OCI-LY1 (cell line): Measurements from ENCODE around the gene PGA3.
"Not testable (repeated sequence)": the region's sequence is repeated elsewhere in the genome, so short reads cannot be mapped to it uniquely, and the experiment has no call there.

Experiments used
- H2AFZ ChIP-seq: fragments of 200-600 bp; sonication (generic), shearing (Covaris generic); 2 replicates; pipeline ENCODE4 v1.6.0; 2014; ENCODE audit warnings: antibody characterized with exemption, mild to moderate bottlenecking, low read length
- H3F3A ChIP-seq: fragments of 200-600 bp; sonication (generic), shearing (Covaris generic); 2 replicates; pipeline ENCODE4 v1.6.0; 2014; ENCODE audit warnings: mild to moderate bottlenecking, antibody characterized with exemption, low read length, moderate library complexity; ENCODE audit not compliant: insufficient read depth
- H3K27ac ChIP-seq: fragments of 200-600 bp; sonication (generic); 2 replicates; pipeline ENCODE4 v1.5.1; 2014; ENCODE audit warnings: low read length, mixed run types, mild to moderate bottlenecking, low read depth; ENCODE audit not compliant: poor library complexity, severe bottlenecking
- H3K27me3 ChIP-seq: fragments of 200-600 bp; sonication (generic); 2 replicates; pipeline ENCODE4 v1.6.0; 2014; ENCODE audit warnings: antibody characterized with exemption, mild to moderate bottlenecking, low read length, moderate library complexity; ENCODE audit not compliant: insufficient read depth
- H3K36me3 ChIP-seq: fragments of 200-600 bp; sonication (generic); 2 replicates; pipeline ENCODE4 v1.6.1; 2014; ENCODE audit warnings: mild to moderate bottlenecking, antibody characterized with exemption, low read length, moderate library complexity, mixed read lengths; ENCODE audit not compliant: insufficient read depth
- H3K4me1 ChIP-seq: fragments of 200-600 bp; sonication (generic); 2 replicates; pipeline ENCODE4 v1.5.1; 2014; ENCODE audit warnings: mild to moderate bottlenecking, low read length, moderate library complexity; ENCODE audit not compliant: insufficient read depth, severe bottlenecking
- H3K4me2 ChIP-seq: fragments of 200-600 bp; sonication (generic), shearing (Covaris generic); 2 replicates; pipeline ENCODE4 v1.6.1; 2014; ENCODE audit warnings: low read length
- H3K4me3 ChIP-seq: fragments of 200-600 bp; sonication (generic); 2 replicates; pipeline ENCODE4 v1.5.1; 2014; ENCODE audit warnings: low read length, low read depth, mild to moderate bottlenecking, mixed read lengths; ENCODE audit not compliant: poor library complexity, severe bottlenecking
- H3K79me2 ChIP-seq: fragments of 200-600 bp; shearing (Covaris generic); 2 replicates; pipeline ENCODE4 v1.6.1; 2016; ENCODE audit warnings: mixed run types, low read length, mixed read lengths; ENCODE audit not compliant: insufficient read depth
- H3K9ac ChIP-seq: fragments of 200-600 bp; sonication (generic), shearing (Covaris generic); 2 replicates; pipeline ENCODE4 v1.6.1; 2014; ENCODE audit warnings: mild to moderate bottlenecking, low read length, mixed read lengths
- H3K9me2 ChIP-seq: fragments of 200-600 bp; sonication (generic), shearing (Covaris generic); 2 replicates; pipeline ENCODE4 v1.6.1; 2014; ENCODE audit warnings: low read depth, mild to moderate bottlenecking, low read length, mixed read lengths
- H3K9me3 ChIP-seq: fragments of 200-600 bp; shearing (Covaris generic); 2 replicates; pipeline ENCODE4 v1.6.1; 2014; ENCODE audit warnings: low read length, mixed read lengths
- H4K20me1 ChIP-seq: fragments of 200-600 bp; sonication (generic), shearing (Covaris generic); 2 replicates; pipeline ENCODE4 v1.6.0; 2016; ENCODE audit warnings: mild to moderate bottlenecking, low read length; ENCODE audit not compliant: insufficient read depth
- CTCF ChIP-seq: fragments of 200-600 bp; sonication (generic), shearing (Covaris generic); IDR thresholded peaks from 2 replicates; pipeline ENCODE4 v1.5.1; 2017; ENCODE audit warnings: mild to moderate bottlenecking, antibody characterized with exemption, low read length, moderate library complexity, mixed read lengths
- EZH2 ChIP-seq: fragments of 200-600 bp; sonication (generic), shearing (Covaris generic); IDR thresholded peaks from 2 replicates; pipeline ENCODE4 v1.8.0; 2017; ENCODE audit warnings: borderline replicate concordance, mixed run types, mild to moderate bottlenecking, antibody characterized with exemption, low read length, moderate library complexity, mixed read lengths

Gene PGA3

DNA sequence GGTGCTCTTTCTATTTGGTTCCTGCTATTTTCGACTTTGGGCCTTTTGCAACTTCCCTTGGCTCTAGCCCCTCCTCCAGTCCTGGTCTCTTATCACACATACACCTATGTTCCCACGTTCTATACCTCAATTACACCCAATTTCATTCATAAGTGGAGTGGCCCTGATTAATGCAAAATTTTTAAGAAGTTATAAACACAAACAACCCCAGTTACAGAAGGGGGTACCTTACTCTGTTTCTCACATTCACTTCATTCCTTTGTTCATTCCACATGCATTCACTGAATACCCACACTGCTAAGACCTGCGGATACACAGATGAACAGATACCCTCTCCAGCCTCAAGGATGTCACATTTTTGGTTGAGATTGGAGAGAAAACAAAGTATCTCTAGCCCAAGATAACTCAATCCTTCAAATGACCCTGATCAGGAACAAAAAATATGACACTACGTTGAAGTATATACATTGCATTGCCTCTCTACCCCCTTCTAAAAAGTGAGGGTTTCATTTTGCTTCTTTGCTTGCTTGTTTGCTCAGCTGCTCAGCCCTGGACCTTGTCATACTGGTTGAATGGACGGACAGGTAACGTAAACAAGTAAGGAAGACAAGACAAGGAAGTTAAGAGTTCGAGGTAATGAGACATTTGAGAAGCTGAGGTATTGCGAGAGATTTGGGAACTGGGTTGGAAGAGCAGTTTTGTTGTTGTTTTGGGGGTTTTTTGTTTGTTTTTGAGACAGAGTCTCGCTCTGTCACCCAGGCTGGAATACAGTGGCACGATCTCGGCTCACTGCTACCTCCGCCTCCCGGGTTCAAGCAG lies 38.5 kb upstream of the PGA3 start:
- no peaks in the 10 kb centered on the region for H4K20me1 ChIP-seq
- no peaks in the 10 kb centered on the region for H3K36me3 ChIP-seq
- no peaks in the 10 kb centered on the region for H3K9me3 ChIP-seq
- H3F3A ChIP-seq: no peaks in the 10 kb centered on the region
- peaks cover 26% of the 10 kb centered on the region for H3K4me1 ChIP-seq
- H3K79me2 ChIP-seq: no peaks in the 10 kb centered on the region
- no peak overlapping the region for H2AFZ ChIP-seq
- H3K9me2 ChIP-seq: no peaks in the 10 kb centered on the region
- TF ChIP-seq EZH2: no peak
- TF ChIP-seq CTCF: no peak
- no peak overlapping the region for H3K9ac ChIP-seq
- no peak overlapping the region for H3K27ac ChIP-seq
- no peak overlapping the region for H3K4me2 ChIP-seq
- H3K4me3 ChIP-seq: no peak overlapping the region
- H3K27me3 ChIP-seq: peaks cover 9% of the 10 kb centered on the region; the same call in 1 of the 2 replicates

- not testable (repeated sequence) for H3K4me3 ChIP-seq, H3K9me2 ChIP-seq, H3K79me2 ChIP-seq, H3K4me2 ChIP-seq, H2AFZ ChIP-seq, H4K20me1 ChIP-seq, H3K36me3 ChIP-seq, H3K27me3 ChIP-seq, H3K27ac ChIP-seq, H3K9me3 ChIP-seq, H3K9ac ChIP-seq, H3F3A ChIP-seq
- peaks cover 17% of the 10 kb centered on the region for H3K4me1 ChIP-seq
Measured at GRCh38 chr11:61165785-61166184, 37.5 kb upstream of the PGA3 start.

GRCh38 chr11:61166331-61166730 lies 37.0 kb upstream of the PGA3 start:
- not testable (repeated sequence) for H3K4me3 ChIP-seq, H3K4me2 ChIP-seq, H4K20me1 ChIP-seq, H3K27me3 ChIP-seq, H3F3A ChIP-seq, H3K9me3 ChIP-seq, H3K9ac ChIP-seq, H3K36me3 ChIP-seq, H3K9me2 ChIP-seq, H3K27ac ChIP-seq, H3K79me2 ChIP-seq, H2AFZ ChIP-seq
- H3K4me1 ChIP-seq: peaks cover 16% of the 10 kb centered on the region

GRCh38 chr11:61168042-61168688 lies 35.1 kb upstream of the PGA3 start:
- no peak overlapping the region for H3K9ac ChIP-seq
- H3F3A ChIP-seq: no peaks in the 10 kb centered on the region
- no peaks in the 10 kb centered on the region for H3K79me2 ChIP-seq
- no peak overlapping the region for H3K4me2 ChIP-seq
- no peaks in the 10 kb centered on the region for H3K9me3 ChIP-seq
- H3K4me3 ChIP-seq: no peak overlapping the region
- no peaks in the 10 kb centered on the region for H3K36me3 ChIP-seq
- TF ChIP-seq EZH2 (no peak), CTCF (no peak)
- H4K20me1 ChIP-seq: no peaks in the 10 kb centered on the region
- peaks cover 6% of the 10 kb centered on the region for H3K4me1 ChIP-seq
- no peak overlapping the region for H3K27ac ChIP-seq
- peaks cover 14% of the 10 kb centered on the region; the same call in 1 of the 2 replicates for H3K27me3 ChIP-seq
- no peak overlapping the region for H2AFZ ChIP-seq
- H3K9me2 ChIP-seq: no peaks in the 10 kb centered on the region
